NCI-H748 (cell line): ENCODE results near the gene YPEL2.
"Not testable (repeated sequence)": the region's sequence is repeated elsewhere in the genome, so short reads cannot be mapped to it uniquely, and the experiment has no call there.

Source experiments
- DNase-seq: peaks from one replicate; lab custom pipeline; 2025; ENCODE audit not compliant: unreplicated experiment; lab: John Stamatoyannopoulos, UW

Gene YPEL2, protein sequence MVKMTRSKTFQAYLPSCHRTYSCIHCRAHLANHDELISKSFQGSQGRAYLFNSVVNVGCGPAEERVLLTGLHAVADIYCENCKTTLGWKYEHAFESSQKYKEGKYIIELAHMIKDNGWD

DNA sequence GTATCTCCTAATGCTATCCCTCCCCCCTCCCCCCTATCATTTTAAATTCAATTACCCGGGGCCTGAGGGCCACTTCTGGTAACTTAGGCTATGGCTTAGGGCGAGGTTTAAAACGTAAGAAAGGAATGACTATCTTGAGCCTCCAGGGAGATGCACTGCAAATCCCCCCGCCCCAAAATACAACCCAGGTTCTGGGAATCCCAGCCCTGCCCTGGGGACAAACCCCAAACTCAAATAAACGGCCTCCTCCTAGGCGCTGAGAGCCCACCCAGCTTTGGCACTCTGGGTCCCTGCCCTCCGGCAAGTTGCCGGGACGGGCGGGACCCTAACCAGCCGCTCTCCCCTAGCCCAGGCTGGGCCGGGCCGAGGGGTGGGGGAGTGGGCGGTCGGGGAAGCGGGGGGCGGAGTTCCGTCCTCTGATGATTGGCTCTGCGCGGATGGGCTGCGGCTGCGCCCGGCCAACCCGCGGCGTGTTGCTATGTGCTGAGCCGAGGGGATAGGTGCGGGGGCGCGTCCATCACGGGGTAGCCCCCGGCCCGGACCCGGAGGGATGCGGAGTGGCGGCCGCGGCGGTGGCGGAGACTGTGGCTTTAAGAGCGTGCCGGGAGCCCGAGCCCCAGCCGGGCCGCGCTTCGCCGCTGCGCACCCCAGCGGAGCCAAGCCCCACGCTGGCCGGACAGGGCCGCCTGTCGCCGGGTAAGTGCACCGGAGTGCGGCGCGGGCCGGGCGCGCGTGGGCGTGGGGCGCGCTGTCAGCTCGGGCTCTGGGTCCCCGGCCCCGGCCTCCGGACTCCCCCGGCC, at the start of gene YPEL2:
Gene YPEL2 (plus strand): TSS at position 527 of the 800 bp plus-strand sequence. CDS start 21,755 bp downstream, outside the sequence.
- peak; percentile 94 for DNase-seq

DNA sequence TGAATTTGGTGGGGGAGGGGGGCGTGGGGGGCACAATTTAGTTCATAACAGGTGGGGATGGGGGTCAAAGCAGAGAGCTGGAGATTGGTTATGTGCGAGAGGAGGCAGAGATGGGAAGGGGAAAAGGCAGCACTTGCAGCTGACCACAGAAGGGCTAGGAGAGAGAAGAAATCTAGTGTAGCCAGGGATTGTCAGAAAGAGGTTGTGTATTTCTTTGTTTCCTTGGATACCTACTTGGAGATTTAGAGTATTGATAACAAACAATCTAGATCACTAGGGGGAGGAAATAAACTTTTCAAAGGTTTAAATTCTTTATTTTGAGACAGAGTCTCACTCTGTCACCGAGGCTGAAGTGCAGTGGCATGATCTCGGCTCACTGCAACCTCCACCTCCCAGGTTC, 47.1 kb upstream of the YPEL2 start:
- DNase-seq = no peak

DNA sequence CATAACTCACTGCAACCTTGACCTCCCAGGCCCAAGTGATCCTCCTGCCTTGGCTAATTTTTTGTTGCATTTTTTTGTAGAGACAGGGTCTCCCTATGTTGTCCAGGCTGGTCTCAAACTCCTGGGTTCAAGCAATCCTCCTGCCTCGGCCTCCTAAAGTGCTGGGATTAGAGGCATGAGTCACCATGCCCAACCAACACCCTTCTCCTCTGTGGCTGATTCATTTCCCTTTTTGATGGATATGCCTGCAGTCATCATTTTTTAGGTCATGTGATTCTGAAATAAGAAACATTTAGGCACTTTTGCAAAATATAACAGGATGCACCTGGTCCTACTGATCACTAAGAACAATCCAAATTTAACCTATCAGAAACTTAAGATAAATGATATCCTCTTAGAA, 44.0 kb upstream of the YPEL2 start:
- no peak for DNase-seq

DNA sequence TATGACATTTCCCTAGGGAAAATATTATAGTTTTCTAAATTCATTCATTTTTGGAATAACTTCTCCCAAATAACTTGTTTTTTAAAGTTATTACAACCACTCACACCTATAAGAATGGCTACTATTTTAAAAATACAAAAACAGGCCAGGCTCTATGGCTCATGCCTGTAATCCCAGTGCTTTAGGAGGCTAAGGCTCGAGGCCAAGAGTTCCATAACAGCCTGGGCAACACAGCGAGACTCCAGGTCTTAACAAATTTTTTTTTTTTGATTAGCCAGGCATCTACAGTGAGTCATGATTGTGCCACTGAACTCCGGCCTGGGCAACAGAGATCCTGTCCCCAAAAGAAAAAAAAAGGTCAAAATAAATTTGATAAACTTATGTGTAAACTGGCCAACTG, 43.6 kb upstream of the YPEL2 start:
- no peak for DNase-seq

DNA sequence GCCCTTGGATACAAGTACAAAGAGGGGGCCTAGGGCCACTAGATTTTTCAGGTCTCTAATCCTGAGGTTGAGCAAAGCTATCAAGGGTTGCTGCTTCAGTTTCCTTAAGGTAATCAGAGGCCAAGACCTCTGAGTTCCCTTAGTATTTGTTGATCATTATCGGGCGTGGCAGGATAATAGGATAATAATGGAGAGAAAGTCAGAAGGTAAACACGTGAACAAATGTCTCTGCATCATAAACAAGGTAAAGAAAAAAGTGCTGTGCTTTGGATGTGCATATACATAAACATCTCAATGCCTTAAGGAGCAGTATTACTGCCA, 41.5 kb upstream of the YPEL2 start:
- peak; percentile 39 for DNase-seq

DNA sequence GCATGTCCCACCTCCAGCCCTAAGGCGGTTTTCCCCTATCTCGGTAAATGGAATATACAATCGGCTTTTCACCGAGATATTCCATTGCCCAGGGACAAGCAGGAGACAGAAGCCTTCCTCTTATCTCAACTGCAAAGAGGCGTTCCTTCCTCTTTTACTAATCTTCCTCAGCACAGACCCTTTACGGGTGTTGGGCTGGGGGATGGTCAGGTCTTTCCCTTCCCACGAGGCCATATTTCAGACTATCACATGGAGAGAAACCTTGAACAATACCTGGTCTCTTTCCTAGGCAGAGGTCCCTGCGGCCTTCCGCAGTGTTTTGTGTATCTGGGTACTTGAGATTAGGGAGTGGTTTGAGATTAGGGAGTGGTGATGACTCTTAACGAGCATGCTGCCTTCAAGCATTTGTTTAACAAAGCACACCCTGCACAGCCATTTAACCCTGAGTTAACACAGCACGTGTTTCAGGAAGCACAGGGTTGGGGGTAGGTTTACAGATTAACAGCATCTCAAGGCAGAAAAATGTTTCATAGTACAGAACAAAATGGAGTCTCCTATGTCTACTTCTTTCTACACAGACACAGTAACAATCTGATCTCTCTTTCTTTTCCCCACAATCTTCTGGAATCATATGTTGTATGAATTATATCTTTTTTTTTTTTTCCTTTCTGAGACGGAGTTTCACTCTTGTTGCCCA, 41.0 kb upstream of the YPEL2 start:
- peak; percentile 83 for DNase-seq

DNA sequence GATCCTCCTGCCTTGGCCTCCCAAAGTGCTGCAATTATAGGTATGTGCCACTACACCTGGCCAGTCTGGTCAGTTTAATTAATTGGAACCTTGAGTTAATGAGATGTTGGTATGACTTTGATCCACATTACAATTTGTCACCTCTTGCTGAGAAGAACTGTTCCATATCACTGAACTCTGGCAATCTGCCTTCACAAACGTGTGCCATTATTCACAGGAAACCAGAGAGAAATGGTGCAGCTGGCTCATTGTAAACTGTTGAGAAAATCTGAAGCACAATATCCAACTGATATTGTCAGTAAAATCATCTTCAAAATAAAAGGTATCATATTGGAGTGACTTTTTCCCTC, 39.3 kb upstream of the YPEL2 start:
- no peak for DNase-seq

DNA sequence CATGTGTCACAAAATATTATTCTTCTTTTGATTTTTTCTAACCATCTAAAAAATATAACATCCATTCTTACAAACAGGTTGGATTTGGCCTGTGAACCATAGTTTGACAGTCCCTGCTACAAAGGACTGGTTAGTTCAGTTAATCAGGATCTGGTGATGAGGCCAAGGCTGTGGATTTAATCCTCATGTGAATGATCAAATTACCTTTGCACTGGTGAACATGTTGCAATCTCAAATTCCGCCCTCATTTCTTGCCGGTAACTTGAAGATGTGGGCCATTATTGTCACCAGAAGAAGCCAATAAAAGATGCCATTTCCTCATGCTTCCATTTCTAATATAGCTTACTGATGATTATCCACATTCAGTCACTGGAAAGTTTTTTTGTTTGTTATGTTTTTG, 35.3 kb upstream of the YPEL2 start:
- DNase-seq = no peak

DNA sequence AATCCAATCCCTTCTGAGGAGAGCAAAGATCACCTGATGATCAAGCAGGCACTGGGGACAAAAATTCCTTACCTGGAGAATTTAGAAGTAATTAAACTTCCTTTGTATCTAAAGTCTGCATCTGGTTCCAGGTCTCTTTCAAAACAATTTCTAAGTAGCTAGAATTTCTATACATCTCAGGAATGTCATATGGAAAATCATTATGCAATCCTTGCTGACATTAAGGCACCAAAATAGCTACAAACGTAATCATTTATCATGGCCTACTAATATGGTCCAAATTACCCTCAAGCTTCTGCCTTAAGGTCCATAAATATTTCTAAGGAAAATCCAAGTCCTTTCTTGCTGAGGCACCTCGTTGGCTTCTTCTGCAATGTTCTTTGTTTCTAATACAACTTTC, 32.9 kb upstream of the YPEL2 start:
- DNase-seq = no peak

DNA sequence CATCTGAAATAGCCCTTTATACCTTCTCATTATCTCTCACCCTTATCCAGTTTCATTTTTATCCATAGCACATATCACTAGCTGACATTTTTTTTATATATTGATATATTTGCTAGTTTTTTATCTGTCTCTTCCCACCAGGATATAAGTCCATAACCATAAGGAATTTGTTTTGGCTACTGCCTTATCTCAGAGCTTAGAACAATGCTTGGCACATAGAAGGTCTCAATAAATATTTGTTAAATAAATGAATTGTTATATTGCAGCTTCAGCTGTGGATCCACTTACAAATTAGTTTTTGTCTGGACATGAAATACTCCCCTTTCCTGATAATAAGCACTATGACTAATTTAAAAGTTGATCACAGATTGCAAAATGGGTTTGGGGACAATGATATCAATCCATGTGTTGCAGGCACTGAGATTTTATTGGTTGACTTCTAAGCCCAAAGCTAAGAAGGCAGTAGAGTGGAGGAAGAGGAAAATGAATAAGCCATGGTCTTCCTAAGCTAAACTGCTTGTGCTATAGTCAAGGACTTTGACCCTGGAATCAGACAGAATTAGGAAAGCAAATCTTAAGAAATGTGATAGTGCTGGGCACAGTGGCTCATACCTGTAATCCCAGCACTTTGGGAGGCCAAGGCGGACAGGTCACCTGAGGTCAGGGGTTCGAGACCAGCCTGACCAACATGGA, 31.9 kb upstream of the YPEL2 start:
- DNase-seq = no peak

DNA sequence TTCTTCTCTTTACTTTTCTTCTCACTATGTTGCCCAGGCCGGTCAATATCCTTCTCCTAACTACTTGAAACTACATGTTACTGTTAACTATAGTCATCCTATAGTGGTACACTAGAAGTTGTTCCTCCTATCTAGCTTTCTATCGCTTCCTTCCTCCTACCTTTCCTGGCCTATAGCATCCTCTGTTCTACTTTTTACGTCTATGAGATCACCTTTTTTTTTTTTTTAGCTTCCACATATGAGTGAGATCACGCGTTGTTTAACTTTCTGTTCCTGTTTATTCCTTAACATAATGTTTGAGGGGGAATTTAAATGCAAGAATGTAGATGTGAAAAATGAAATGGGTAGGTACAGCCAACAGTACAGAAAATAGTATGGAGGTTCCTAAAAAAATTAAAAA, 30.5 kb upstream of the YPEL2 start:
- DNase-seq = no peak

DNA sequence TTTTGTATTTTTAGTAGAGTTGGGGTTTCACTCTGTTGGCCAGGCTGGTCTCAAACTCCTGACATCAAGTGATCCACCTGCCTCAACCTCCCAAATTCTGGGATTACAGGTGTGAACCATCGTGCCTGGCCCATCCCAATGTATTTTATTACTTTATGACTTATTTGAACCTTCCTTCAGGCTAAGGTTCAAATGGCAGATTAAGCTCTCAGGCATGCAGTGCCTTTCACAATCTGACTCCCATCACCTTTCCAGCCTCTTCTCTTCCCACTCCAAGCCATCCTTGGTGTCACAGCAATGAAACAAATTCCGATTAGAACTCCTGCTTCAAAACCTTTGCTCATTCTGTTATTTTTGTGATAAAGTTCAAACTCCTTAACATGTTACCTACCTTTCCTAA, 26.6 kb upstream of the YPEL2 start:
- no peak for DNase-seq

DNA sequence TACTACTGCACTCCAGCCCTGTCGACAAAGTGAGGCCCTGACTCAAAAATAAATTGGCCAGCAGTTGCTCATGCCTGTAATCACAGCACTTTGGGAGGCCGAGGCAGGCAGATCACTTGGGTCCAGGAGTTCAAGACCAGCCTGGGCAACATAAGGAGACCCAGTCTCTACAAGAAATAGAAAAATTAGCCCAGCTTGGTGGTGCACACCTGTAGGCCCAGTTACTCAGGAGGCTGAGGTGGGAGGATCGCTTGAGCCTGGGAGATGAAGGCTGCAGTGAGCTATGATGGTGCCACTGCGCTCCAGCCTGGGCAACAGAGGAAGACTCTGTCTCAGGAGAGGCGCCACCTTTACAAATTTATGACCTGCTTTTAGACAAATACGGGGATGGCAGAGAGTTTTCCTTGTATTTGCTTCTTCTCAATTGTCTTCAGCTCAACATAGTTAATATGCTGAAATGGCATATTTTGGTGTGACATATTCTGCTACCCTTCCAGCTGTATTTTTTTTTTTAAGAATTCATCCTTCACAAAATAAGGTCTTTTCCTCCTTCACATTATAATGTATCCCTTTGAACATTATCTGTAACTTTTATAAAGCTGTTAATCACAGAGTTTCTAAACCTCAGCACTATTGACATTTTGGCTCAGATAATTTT, 21.1 kb upstream of the YPEL2 start:
- DNase-seq = no peak

DNA sequence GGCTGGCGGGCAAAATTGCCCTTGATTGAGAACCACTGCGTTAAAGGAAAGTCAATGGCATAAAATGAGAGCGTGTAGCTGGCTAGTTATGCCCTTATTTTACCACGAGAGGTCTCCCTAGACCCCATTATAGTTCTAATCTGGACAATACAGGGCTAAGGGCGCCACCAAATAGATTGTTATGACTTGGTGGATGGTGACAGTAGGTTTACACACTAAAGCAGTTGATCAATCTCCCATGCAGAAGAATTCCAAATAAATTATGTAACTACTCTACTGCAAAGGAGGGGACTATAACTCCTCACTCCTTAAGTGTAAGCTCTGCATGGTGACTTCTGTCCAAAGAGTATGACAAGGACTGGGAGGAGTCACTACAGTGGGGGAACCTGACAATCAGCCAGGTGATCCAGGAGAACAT, 20.4 kb upstream of the YPEL2 start:
- DNase-seq = peak; percentile 71

DNA sequence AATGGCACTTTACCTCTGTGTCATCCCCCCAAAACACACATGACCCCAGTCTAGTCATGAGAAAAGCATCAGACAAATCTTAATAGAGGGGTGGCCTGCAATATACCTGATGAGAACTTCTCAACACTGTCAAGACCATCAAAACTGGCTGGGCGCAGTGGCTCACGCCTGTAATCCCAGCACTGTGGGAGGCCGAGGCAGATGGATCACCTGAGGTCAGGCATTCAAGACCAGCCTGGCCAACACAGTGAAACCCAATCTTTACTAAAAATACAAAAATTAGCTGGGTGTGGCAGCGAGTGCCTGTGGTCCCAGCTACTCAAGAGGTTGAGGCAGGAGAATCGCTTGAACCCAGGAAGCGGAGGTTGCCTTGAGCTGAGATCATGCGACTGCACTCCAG, 19.9 kb upstream of the YPEL2 start:
- DNase-seq = not testable (repeated sequence)

DNA sequence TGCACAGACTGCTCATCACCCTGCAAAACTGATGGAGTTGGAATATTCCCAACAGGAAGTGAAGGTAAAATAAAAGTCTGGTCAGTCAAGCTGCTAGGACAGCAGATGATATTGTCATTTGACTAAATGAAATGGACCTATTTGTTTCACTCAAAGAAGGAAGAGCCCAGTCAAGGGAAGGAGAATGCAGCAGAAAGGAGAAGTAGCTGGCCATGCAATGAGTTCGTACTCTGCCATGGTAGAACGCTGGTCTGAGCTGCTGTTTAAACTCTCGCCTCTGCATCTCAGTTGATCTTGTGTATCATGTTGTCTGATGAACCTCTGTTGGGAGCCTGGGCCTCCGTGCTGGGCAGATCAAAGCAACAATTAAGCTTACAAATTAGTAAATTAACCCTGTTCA, 15.6 kb upstream of the YPEL2 start:
- no peak for DNase-seq

DNA sequence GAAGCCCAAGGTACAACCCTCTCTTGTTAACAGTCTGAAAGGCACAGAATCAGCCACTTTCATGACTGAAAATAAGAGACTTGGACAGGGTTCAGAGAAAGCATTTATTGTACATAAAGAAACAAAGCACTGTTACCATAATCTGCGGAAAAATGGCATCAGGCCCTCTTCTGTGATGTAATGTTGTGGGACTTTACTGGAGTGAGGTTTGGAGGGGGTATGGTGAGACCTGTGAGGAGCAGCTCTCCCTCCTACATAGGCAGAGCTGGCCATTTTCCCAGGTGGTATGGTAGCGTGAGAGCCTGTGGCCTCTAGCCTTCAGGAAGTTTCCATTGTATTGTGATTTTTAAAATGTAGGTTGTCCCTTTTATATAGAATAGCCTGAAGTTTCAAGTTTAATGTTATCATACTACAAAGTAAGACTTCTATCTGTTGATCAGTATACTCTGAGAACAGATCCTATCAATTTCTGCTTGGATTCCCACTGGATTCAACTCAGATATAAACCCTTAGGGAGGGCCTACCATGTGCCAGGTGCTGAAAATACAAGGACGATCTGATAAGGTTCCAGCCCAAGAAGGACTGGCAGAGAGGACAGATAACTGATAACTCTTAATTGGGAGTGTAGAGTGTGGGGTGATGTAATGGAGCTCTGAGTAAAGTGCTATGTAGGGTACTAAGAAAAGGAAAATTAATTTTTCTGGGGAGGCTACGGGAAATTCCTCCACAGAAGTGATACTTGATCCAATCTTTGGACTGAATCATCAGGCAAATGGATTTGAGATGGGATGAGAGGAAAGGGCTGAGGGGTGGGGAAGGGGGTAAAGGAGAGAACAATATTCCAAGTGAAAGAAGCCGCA, 4.1 kb upstream of the YPEL2 start:
- DNase-seq = no peak

DNA sequence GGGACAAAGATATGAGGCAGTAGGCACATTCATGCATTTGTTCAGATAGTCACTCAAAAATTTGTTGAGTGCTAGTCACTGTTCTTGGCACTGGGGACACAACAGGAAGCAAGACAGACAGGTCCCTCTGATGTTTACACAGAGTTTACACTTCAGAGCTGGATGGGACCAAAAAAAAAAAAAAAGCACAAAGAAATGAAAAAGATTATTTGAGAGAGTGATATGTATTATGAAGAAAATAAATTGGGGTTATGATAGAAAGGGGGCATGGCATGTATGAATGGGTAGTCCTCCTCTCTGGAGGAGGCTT, 3.5 kb upstream of the YPEL2 start:
- DNase-seq = no peak

DNA sequence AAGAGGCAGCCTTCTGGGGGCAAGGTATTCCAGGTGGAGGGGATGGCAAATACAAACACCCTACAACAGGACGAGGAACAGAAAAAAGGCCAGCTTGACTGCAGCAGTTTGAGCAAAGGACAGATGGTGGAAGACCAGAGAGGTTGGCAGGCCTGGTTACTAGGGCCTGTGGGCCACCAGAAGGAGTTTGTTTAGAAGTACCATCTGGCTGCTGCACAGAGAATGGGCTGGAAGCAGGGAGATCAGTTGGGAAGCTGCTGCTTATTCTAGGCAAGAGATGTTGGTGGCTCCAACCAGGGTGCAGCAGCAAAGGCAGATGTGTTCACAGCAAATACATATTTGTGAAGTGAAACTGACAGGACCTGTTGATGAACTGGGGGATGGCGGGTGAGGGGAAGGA, 2.9 kb upstream of the YPEL2 start:
- DNase-seq = no peak

DNA sequence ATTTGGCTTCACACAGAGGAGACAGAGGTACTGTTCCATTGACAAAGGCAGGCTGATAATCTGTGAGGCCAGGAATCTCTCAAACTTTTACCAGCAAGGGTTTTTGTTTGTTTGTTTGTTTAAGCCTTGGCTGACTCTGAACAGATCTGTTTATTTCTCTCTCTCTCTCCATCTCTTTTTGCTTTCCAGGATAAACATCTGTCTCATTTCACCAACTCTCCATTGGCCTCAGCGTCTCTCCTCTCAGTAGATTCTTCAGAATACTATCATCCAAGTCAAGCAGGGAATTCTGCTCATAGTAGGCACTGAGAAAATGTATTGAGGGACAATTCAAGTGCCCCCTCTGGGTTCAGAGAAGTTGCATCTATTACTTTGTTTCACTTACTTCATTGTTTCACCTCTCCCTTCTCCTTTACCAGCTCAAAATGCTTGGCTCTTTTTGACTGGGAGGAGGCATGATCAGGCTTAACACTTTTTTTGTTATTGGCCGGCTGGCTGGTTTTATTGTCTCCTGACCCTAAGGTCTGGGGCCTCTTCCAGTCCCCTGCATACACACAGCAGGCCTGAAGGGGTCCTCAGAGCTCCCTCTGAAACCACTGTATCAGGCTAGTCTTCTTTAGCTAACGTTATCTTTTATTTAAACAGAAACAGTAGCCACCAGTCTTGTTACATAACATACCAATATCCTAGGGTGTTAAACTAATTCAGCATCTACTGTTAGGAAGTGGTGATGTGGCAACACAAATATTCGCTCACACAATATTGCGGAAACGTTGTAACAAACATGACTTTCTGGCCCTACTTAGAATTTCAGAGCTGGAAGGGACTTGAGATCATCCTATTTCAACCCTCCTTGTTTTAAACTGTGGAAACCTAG, 2.0 kb upstream of the YPEL2 start:
- peak; percentile 70 for DNase-seq
